DND-41 (cell line): ENCODE data around the gene AURKB.

Experiments used
- CTCF ChIP-seq: IDR thresholded peaks from 2 replicates; pipeline ENCODE4 v1.5.1; 2012; ENCODE audit warnings: borderline replicate concordance, low read length, moderate library complexity, mild to moderate bottlenecking; ENCODE audit not compliant: poor library complexity, severe bottlenecking; ENCODE audit errors: extremely low read depth
- EZH2 ChIP-seq: IDR thresholded peaks from 3 replicates; pipeline ENCODE4 v1.6.1; 2012; ENCODE audit warnings: borderline replicate concordance, low read depth, mild to moderate bottlenecking, moderate library complexity, low read length, inconsistent platforms; ENCODE audit not compliant: severe bottlenecking

- TF ChIP-seq CTCF (no peak), EZH2 (no peak)
These were observed 16.8 kb upstream of the AURKB start for GRCh38 chr17:8227238-8227581.
